GM18498 (cell line): ENCODE results near the gene FGF8.

Source experiments
- ATAC-seq: cut with Tn5 transposase; IDR thresholded peaks from one replicate; pipeline ENCODE4 v1.9.1; 2021; ENCODE audit warnings: mild to moderate bottlenecking, moderate library complexity; ENCODE audit not compliant: unreplicated experiment

The FGF8 gene

GRCh38 chr10:101744267-101744666 lies 31.6 kb downstream of the FGF8 start:
- ATAC-seq = no peak

- ATAC-seq = no peak
These were observed 34.0 kb downstream of the FGF8 start for GRCh38 chr10:101741938-101742337.

GRCh38 chr10:101736666-101737065 lies 39.2 kb downstream of the FGF8 start:
- ATAC-seq = no peak

- ATAC-seq = no peak
These were observed 43.8 kb downstream of the FGF8 start for GRCh38 chr10:101732096-101732495.

- ATAC-seq = no peak
These were observed 49.9 kb downstream of the FGF8 start for GRCh38 chr10:101726115-101726387.

- no peak for ATAC-seq
These were observed 50.4 kb downstream of the FGF8 start for GRCh38 chr10:101725296-101726114.

- no peak for ATAC-seq
These were observed 51.5 kb downstream of the FGF8 start for GRCh38 chr10:101724446-101724845.

GRCh38 chr10:101723176-101723575 lies 52.7 kb downstream of the FGF8 start:
- ATAC-seq = no peak

- no peak for ATAC-seq
These were observed 54.1 kb downstream of the FGF8 start for GRCh38 chr10:101721806-101722205.

GRCh38 chr10:101720606-101721230 lies 55.2 kb downstream of the FGF8 start:
- ATAC-seq = no peak
